ENCODE results near the gene KIF4B. TPM values are rescaled to one million over a fixed set of nuclear protein-coding genes. Genes with fewer than 3 reads are reported as not detected.

Gene KIF4B
- total RNA-seq, 1 experiment from 2014 or later, result 0.07 TPM

- H3K4me2 ChIP-seq (ENCODE audit: insufficient read depth, insufficient read length, low read length), result no peak overlapping the region
- H2BK15ac ChIP-seq (ENCODE audit: low read depth, low read length), result no peak overlapping the region
- WGBS (ENCODE audit: extremely low coverage, insufficient read length, low lambda C conversion rate), result no CpG with 5 or more reads among the region's 5 CpGs
Observed at GRCh38 chr5:155024015-155024414, 10.5 kb downstream of the KIF4B start.

More at GRCh38 chr5:155024015-155024414, 10.5 kb downstream of the KIF4B start:
- Mint-ChIP-seq H3K27ac (peak overlapping the region in 2 of 3 experiments; percentile 8 to 18; a peak in 1 of 7 replicates), H3K27me3 (ENCODE audit: low read depth) (peaks cover 2% of the 10 kb centered on the region), H3K4me3 (no peak overlapping the region; a peak in 1 of 5 replicates), H3K9me3 (peaks cover 0 to under 1% of the 10 kb centered on the region in 2 experiments; a peak in 1 of 5 replicates), H3K4me1 (peaks cover 7 to 16% of the 10 kb centered on the region in 2 experiments), H3K36me3 (ENCODE audit: insufficient read depth in 1 of 3, low read depth in 3 of 3) (peaks cover 0 to 3% (median 0%) of the 10 kb centered on the region in 3 experiments; a peak in 2 of 7 replicates)
- no peak overlapping the region for H4K8ac ChIP-seq (replicated peaks; ENCODE audit: insufficient read length, low read depth, low read length)
- no peak overlapping the region for H3K23ac ChIP-seq (ENCODE audit: insufficient read length, low read depth, low read length)
- no peak overlapping the region for H3K14ac ChIP-seq (ENCODE audit: insufficient read depth, low read length)
- H3T11ph ChIP-seq (ENCODE audit: low read length), result no peak overlapping the region
- peaks cover 3% of the 10 kb centered on the region; the same call in 1 of the 2 replicates for H3K4me1 ChIP-seq (ENCODE audit: insufficient read depth, low read length)
- DNase-seq, result peak; percentile 89
- no peaks in the 10 kb centered on the region for H3K9me3 ChIP-seq (ENCODE audit: control insufficient read depth, low read depth, low read length)
- no peak overlapping the region for H2BK20ac ChIP-seq (ENCODE audit: low read depth, low read length, poor library complexity, severe bottlenecking)
- H4K5ac ChIP-seq (ENCODE audit: insufficient read length, low read depth, low read length), result no peak overlapping the region
- H3K27ac ChIP-seq (ENCODE audit: insufficient read length, low read depth, low read length), result no peak overlapping the region
- no peaks in the 10 kb centered on the region for H3K23me2 ChIP-seq (ENCODE audit: insufficient read length, low read depth, low read length, poor library complexity, severe bottlenecking)
- H3K18ac ChIP-seq (ENCODE audit: insufficient read length, low read depth, low read length), result no peak overlapping the region
- H4K91ac ChIP-seq (ENCODE audit: insufficient read length, low read depth, low read length), result no peak overlapping the region
- no peak overlapping the region for H2BK5ac ChIP-seq (ENCODE audit: insufficient read length, low read length)
- no peak overlapping the region for H2BK120ac ChIP-seq (ENCODE audit: low read depth, low read length, poor library complexity, severe bottlenecking)
- 0 out of 2 replicates have a peak, but pooled peaks cover 2% of the 10 kb centered on the region for H3K79me2 ChIP-seq (ENCODE audit: insufficient read depth, low read length)
- no peaks in the 10 kb centered on the region for H4K20me1 ChIP-seq (ENCODE audit: control insufficient read depth, insufficient read depth, insufficient read length)
- no peak for TF ChIP-seq CTCF (conservative IDR thresholded peaks at IDR 0.05)
- H3K79me1 ChIP-seq (ENCODE audit: insufficient read depth, low read depth, low read length, poor library complexity, severe bottlenecking), result no peaks in the 10 kb centered on the region
- H2AK5ac ChIP-seq (ENCODE audit: insufficient read length, low read length), result no peak overlapping the region
- H3K4ac ChIP-seq (ENCODE audit: low read depth, low read length), result no peak overlapping the region
- H3K9ac ChIP-seq (ENCODE audit: extremely low read depth, insufficient read length, low read length), result no peak overlapping the region
- no peak overlapping the region for H2AFZ ChIP-seq (ENCODE audit: low read length)
- no peaks in the 10 kb centered on the region for H3K27me3 ChIP-seq (ENCODE audit: insufficient read depth, low read length)
- H3K56ac ChIP-seq (ENCODE audit: insufficient read length, low read depth, low read length), result no peak overlapping the region
- H2BK12ac ChIP-seq (ENCODE audit: insufficient read length, low read depth, low read length), result no peak overlapping the region

Data from H9 (cell line).